Omental fat pad (tissue), 4 donors: ENCODE measurements around the gene PLEKHH1. TPM values are rescaled to one million over a fixed set of nuclear protein-coding genes. Genes with fewer than 3 reads are reported as not detected.

ENCODE experiments used
- ATAC-seq: fragments of 150-250 bp; one replicate; pipeline ENCODE4 v1.9.1; 2016; ENCODE audit warnings: mild to moderate bottlenecking, moderate library complexity; ENCODE audit not compliant: low FRiP score
- DNase-seq: peaks from one replicate; pipeline ENCODE4 v3.0.0-alpha.2; 2019; ENCODE audit warnings: low spot score
- total RNA-seq, 4 donors: library from RNA; depleted of rRNA; stranded (reverse); fragments of >200 nt; gene quantifications; one replicate each; pipeline ENCODE4 v1.1.0, GENCODE V29; 2016
- TF ChIP-seq, protein P1 (sequence below), 3 donors: fragments of 450-650 bp; IDR thresholded peaks; one replicate each; pipeline ENCODE4 v1.5.1; 2016 to 2017; ENCODE audit warnings: antibody characterized with exemption in 3 of 3, mild to moderate bottlenecking in 3 of 3, moderate library complexity in 2 of 3

Gene PLEKHH1
- total RNA-seq, 4 donors from 2014 or later = 1.7 to 7.5 (median 5.5) TPM

GRCh38 chr14:67515386-67516079 lies 17.6 kb upstream of the PLEKHH1 start:
- no peak for DNase-seq
- ATAC-seq = no peak
- TF ChIP-seq, protein P1, sequence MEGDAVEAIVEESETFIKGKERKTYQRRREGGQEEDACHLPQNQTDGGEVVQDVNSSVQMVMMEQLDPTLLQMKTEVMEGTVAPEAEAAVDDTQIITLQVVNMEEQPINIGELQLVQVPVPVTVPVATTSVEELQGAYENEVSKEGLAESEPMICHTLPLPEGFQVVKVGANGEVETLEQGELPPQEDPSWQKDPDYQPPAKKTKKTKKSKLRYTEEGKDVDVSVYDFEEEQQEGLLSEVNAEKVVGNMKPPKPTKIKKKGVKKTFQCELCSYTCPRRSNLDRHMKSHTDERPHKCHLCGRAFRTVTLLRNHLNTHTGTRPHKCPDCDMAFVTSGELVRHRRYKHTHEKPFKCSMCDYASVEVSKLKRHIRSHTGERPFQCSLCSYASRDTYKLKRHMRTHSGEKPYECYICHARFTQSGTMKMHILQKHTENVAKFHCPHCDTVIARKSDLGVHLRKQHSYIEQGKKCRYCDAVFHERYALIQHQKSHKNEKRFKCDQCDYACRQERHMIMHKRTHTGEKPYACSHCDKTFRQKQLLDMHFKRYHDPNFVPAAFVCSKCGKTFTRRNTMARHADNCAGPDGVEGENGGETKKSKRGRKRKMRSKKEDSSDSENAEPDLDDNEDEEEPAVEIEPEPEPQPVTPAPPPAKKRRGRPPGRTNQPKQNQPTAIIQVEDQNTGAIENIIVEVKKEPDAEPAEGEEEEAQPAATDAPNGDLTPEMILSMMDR (IDR thresholded peaks at IDR 0.05) = no peak

DNA sequence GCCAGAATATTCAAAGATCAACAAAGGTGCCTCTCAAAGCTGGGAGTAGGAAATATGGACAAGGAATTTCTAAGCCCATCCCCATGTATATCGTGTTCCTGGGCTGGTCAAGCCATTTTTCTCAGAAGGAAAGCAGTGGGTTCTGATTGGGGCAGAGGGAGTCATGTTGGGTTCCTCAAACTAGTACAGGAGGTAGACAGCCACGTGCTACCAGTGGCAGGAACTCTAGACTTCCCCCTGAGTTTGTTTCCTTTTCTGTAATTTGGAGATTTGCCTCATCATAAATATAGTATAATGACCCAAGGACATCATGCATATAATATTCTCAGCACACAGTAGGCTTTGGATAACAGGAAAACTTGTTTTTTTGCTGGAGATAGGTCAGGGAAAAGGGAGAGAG lies 16.4 kb upstream of the PLEKHH1 start:
- DNase-seq (no peak), ATAC-seq (no peak)
- TF ChIP-seq, protein P1 (IDR thresholded peaks at IDR 0.05) = no peak

- DNase-seq (no peak), ATAC-seq (no peak)
- TF ChIP-seq, protein P1 (IDR thresholded peaks at IDR 0.05) = no peak
Measured at GRCh38 chr14:67517083-67517482, 16.0 kb upstream of the PLEKHH1 start.

DNA sequence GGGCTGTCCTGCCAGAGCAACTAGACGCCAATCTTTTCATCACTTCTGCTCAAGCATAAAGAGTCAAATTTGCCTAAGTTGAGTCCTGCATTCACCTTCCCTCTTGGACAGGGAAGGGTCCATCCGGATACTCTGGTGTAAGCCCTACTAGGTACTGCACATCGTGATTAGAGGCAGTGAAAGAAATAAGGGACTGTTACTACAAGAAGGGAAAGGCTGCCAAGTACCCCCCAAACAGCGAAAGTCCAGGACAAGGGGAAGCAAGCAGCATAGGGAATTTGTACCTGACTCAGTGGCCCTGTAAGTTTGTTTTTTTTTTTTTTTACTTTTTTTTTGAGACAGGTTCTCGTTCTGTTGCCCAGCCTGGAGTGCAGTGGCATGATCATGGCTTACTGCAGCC lies 13.7 kb upstream of the PLEKHH1 start:
- TF ChIP-seq, protein P1 (IDR thresholded peaks at IDR 0.05) = no peak
- ATAC-seq = no peak
- DNase-seq = no peak

DNA sequence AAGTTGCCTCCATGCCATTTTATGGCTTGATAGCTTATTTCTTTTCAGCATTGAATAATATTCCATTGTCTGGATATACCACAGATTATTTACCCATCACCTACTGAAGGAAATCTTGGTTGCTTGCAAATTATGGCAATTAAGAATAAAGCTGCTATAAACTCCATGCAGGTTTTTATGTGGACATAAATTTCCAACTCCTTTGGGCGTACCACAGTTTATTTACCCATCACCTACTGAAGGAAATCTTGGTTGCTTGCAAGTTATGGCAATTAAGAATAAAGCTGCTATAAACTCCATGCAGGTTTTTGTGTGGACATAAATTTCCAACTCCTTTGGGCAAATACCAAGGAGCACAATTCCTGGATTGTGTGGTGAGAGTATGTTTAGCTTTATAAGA lies 12.6 kb upstream of the PLEKHH1 start:
- TF ChIP-seq, protein P1 (IDR thresholded peaks at IDR 0.05) = no peak
- DNase-seq = no peak
- ATAC-seq = no peak

- TF ChIP-seq, protein P1 (IDR thresholded peaks at IDR 0.05) = no peak
- ATAC-seq (no peak), DNase-seq (no peak)
Measured at GRCh38 chr14:67522270-67522669, 10.8 kb upstream of the PLEKHH1 start.
